ENCODE data around the gene C19orf53. TPM values are rescaled to one million over a fixed set of nuclear protein-coding genes. Genes with fewer than 3 reads are reported as not detected.

Gene C19orf53
- total and polyA plus RNA-seq, 2 donors (not counting 3 experiments of a cell fraction or from before 2014, with no cell fraction given), result 113 to 239 TPM

DNA sequence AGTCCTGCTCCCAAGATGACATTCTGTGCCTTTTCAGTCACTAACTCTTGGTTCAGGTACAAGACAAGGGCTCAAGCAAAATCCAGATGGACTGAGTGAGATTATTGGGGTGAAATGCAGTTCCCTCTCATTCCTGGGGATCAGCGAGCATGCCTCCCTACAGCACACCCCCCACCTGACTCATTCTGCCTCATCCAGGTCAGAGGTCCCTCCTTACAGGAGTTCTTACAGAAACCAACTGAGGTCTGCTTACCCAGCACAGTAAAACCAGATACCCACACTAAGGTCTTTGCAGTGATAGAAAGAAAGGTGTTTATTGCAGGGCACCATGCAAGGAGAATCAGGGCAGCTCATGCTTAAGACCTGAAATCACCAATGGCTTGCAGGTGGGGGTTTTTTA is 31.5 kb upstream of the C19orf53 start:
- ChIA-PET CTCF (no interaction called here), POLR2A (no interaction called here)
- H2AFZ ChIP-seq (ENCODE audit: low read depth, low read length), result no peak overlapping the region

More for the DNA sequence above, 31.5 kb upstream of the C19orf53 start:
- no peak for DNase-seq (ENCODE audit: low read depth, low spot score)
- no peaks in the 10 kb centered on the region for H3K36me3 ChIP-seq (ENCODE audit: control insufficient read depth in 2 of 2, extremely low read depth in 1 of 2, insufficient read depth in 2 of 2, low read length in 2 of 2)
- H4K20me1 ChIP-seq (replicated peaks; ENCODE audit: control insufficient read depth, extremely low read depth, insufficient read depth, low read length), result no peaks in the 10 kb centered on the region
- H3K27me3 ChIP-seq (ENCODE audit: control insufficient read depth in 2 of 2, insufficient read depth in 2 of 2, low read length in 2 of 2), result no peaks in the 10 kb centered on the region
- no peak overlapping the region for H3K9ac ChIP-seq (replicated peaks; ENCODE audit: extremely low read depth, insufficient read depth, low read length)
- H3K4me3 ChIP-seq (replicated peaks in 1 of 3; ENCODE audit: insufficient read depth in 1 of 3, low read depth in 1 of 3, low read length in 3 of 3), result no peak overlapping the region
- BruUV-seq (replicated peaks), result no TSS peak
- no peaks in the 10 kb centered on the region for H3K9me1 ChIP-seq (replicated peaks; ENCODE audit: control insufficient read depth, extremely low read depth, insufficient read depth, low read length)
- no peaks in the 10 kb centered on the region for H3K9me3 ChIP-seq (replicated peaks; ENCODE audit: control insufficient read depth, insufficient read depth, low read length)
- no peak for FAIRE-seq
- peaks cover 15% of the 10 kb centered on the region for H3K4me1 ChIP-seq (ENCODE audit: control insufficient read depth, extremely low read depth, insufficient read depth, low read length)
- TF ChIP-seq POLR2AphosphoS5 (IDR thresholded peaks at IDR 0.05; ENCODE audit: insufficient read depth, low read depth, low read length) (no peak), MYC (IDR thresholded peaks at IDR 0.05; ENCODE audit: low read depth, low read length) (no peak), POLR2A (IDR thresholded peaks at IDR 0.05; ENCODE audit: low read depth, low read length) (no peak), EZH2 (IDR thresholded peaks at IDR 0.05; ENCODE audit: borderline replicate concordance, low read depth, low read length, severe bottlenecking) (no peak), FOS (IDR thresholded peaks at IDR 0.05; ENCODE audit: borderline replicate concordance, insufficient read depth, low read length) (no peak), JUN (IDR thresholded peaks at IDR 0.05; ENCODE audit: borderline replicate concordance, insufficient read depth, insufficient read length, low read depth) (no peak), GATA2 (IDR thresholded peaks at IDR 0.05; ENCODE audit: insufficient read depth, insufficient read length, low read depth, low read length) (no peak)
- TF ChIP-seq, protein P1, sequence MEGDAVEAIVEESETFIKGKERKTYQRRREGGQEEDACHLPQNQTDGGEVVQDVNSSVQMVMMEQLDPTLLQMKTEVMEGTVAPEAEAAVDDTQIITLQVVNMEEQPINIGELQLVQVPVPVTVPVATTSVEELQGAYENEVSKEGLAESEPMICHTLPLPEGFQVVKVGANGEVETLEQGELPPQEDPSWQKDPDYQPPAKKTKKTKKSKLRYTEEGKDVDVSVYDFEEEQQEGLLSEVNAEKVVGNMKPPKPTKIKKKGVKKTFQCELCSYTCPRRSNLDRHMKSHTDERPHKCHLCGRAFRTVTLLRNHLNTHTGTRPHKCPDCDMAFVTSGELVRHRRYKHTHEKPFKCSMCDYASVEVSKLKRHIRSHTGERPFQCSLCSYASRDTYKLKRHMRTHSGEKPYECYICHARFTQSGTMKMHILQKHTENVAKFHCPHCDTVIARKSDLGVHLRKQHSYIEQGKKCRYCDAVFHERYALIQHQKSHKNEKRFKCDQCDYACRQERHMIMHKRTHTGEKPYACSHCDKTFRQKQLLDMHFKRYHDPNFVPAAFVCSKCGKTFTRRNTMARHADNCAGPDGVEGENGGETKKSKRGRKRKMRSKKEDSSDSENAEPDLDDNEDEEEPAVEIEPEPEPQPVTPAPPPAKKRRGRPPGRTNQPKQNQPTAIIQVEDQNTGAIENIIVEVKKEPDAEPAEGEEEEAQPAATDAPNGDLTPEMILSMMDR (IDR thresholded peaks at IDR 0.05; ENCODE audit: extremely low read depth in 1 of 2, insufficient read depth in 1 of 2, low read depth in 1 of 2, low read length in 2 of 2), result no peak
- TF ChIP-seq, protein P2, sequence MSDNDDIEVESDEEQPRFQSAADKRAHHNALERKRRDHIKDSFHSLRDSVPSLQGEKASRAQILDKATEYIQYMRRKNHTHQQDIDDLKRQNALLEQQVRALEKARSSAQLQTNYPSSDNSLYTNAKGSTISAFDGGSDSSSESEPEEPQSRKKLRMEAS (IDR thresholded peaks at IDR 0.05; ENCODE audit: insufficient read depth, insufficient read length), result no peak
- H3K27ac ChIP-seq (ENCODE audit: insufficient read depth, low read depth, low read length), result no peak overlapping the region
- dilution Hi-C loops (cut with MboI; ENCODE audit: extremely low pct_ligation_motif_present, low sequenced_read_pairs), result no loop called here
- no peak overlapping the region for H3K4me2 ChIP-seq (ENCODE audit: insufficient read depth, low read length)
- H3K79me2 ChIP-seq (ENCODE audit: control insufficient read depth, insufficient read depth, low read length), result no peaks in the 10 kb centered on the region
- intact Hi-C loops (cut with micrococcal nuclease), result no loop called here
